Liver (tissue), 9 donors: Measurements from ENCODE around the gene ACADS. TPM values are rescaled to one million over a fixed set of nuclear protein-coding genes. Genes with fewer than 3 reads are reported as not detected.

Experiments
- DNase-seq: peaks from one replicate; pipeline ENCODE4 v3.0.0-alpha.2; 2017; ENCODE audit warnings: low spot score
- H3K27ac ChIP-seq, 2 donors: one replicate each; pipeline ENCODE4 v1.7.0; 2013; ENCODE audit warnings: inconsistent platforms in 2 of 2, low read length in 2 of 2, control low read depth in 1 of 2, low read depth in 1 of 2, mild to moderate bottlenecking in 1 of 2
- H3K27me3 ChIP-seq, 4 donors: one replicate each; pipeline versions ENCODE4 v1.6.1 to v1.7.0; 2013; ENCODE audit warnings: low read length in 3 of 4, inconsistent platforms in 1 of 4, mild to moderate bottlenecking in 1 of 4, moderate library complexity in 1 of 4; ENCODE audit not compliant: control insufficient read depth in 4 of 4, insufficient read depth in 4 of 4
- H3K36me3 ChIP-seq, 4 donors: one replicate each; pipeline versions ENCODE4 v1.6.1 to v1.7.0; 2013; ENCODE audit warnings: low read length in 3 of 4, mild to moderate bottlenecking in 3 of 4, low read depth in 1 of 4, moderate library complexity in 1 of 4; ENCODE audit not compliant: control insufficient read depth in 4 of 4, insufficient read depth in 3 of 4
- H3K4me1 ChIP-seq, 4 donors: one replicate each; pipeline versions ENCODE4 v1.6.1 to v1.7.0; 2013; ENCODE audit warnings: low read length in 3 of 4, mild to moderate bottlenecking in 3 of 4, moderate library complexity in 1 of 4; ENCODE audit not compliant: control insufficient read depth in 4 of 4, insufficient read depth in 4 of 4
- H3K4me3 ChIP-seq, 3 donors: one replicate each; pipeline versions ENCODE4 v1.6.1 to v1.7.0; 2013; ENCODE audit warnings: low read length in 3 of 3, control low read depth in 1 of 3, low read depth in 1 of 3, mild to moderate bottlenecking in 1 of 3
- H3K9ac ChIP-seq, 2 donors: one replicate each; pipeline ENCODE4 v1.7.0; 2013; ENCODE audit warnings: low read length in 2 of 2, mild to moderate bottlenecking in 2 of 2, moderate library complexity in 2 of 2, control low read depth in 1 of 2, low read depth in 1 of 2
- H3K9me3 ChIP-seq, 4 donors: one replicate each; pipeline versions ENCODE4 v1.6.1 to v1.7.0; 2013; ENCODE audit warnings: low read length in 3 of 4; ENCODE audit not compliant: control insufficient read depth in 4 of 4
- ATF3 ChIP-seq: IDR thresholded peaks from 2 replicates; pipeline ENCODE4 v1.6.1; 2016; ENCODE audit warnings: antibody characterized with exemption
- EGR1 ChIP-seq, 2 donors: IDR thresholded peaks; 2 replicates each; pipeline ENCODE4 v1.6.1; 2016 to 2018; ENCODE audit warnings: antibody characterized with exemption in 2 of 2, low read depth in 2 of 2
- FOXA1 ChIP-seq: IDR thresholded peaks from 2 replicates; pipeline ENCODE4 v1.6.1; 2016; ENCODE audit warnings: antibody characterized with exemption
- FOXA2 ChIP-seq: IDR thresholded peaks from 2 replicates; pipeline ENCODE4 v1.6.1; 2016; ENCODE audit warnings: antibody characterized with exemption
- GABPA ChIP-seq, 2 donors: IDR thresholded peaks in 1 of 2; conservative IDR thresholded peaks in 1 of 2; 2 replicates each; pipeline ENCODE4 v1.6.1; 2016; ENCODE audit warnings: antibody characterized with exemption in 2 of 2, mild to moderate bottlenecking in 1 of 2, moderate library complexity in 1 of 2
- HNF4A ChIP-seq, 2 donors: conservative IDR thresholded peaks; 2 replicates each; pipeline ENCODE4 v1.6.1; 2016; ENCODE audit warnings: antibody characterized with exemption in 2 of 2, mild to moderate bottlenecking in 2 of 2
- HNF4G ChIP-seq: IDR thresholded peaks from 2 replicates; pipeline ENCODE4 v1.6.1; 2016; ENCODE audit warnings: antibody characterized with exemption
- MAX ChIP-seq: IDR thresholded peaks from 2 replicates; pipeline ENCODE4 v1.6.1; 2016; ENCODE audit warnings: antibody characterized with exemption
- NR2F2 ChIP-seq: IDR thresholded peaks from 2 replicates; pipeline ENCODE4 v1.6.1; 2016; ENCODE audit warnings: antibody characterized with exemption
- REST ChIP-seq: IDR thresholded peaks from 2 replicates; pipeline ENCODE4 v1.6.1; 2016; ENCODE audit warnings: antibody characterized with exemption, mild to moderate bottlenecking
- RXRA ChIP-seq, 2 donors: IDR thresholded peaks; 2 replicates each; pipeline ENCODE4 v1.6.1; 2017 to 2018; ENCODE audit warnings: antibody characterized with exemption in 2 of 2, mild to moderate bottlenecking in 1 of 2
- SP1 ChIP-seq: IDR thresholded peaks from 2 replicates; pipeline ENCODE4 v1.6.1; 2018; ENCODE audit warnings: antibody characterized with exemption, mild to moderate bottlenecking
- TAF1 ChIP-seq: conservative IDR thresholded peaks from 2 replicates; pipeline ENCODE4 v1.6.1; 2016; ENCODE audit warnings: antibody characterized with exemption, mild to moderate bottlenecking
- YY1 ChIP-seq: IDR thresholded peaks from 2 replicates; pipeline ENCODE4 v1.6.1; 2016; ENCODE audit warnings: antibody characterized with exemption, mild to moderate bottlenecking
- ZBTB33 ChIP-seq: IDR thresholded peaks from 2 replicates; pipeline ENCODE4 v1.6.1; 2016; ENCODE audit warnings: antibody characterized with exemption
- WGBS: extraction: QIAGEN DNeasy Blood & Tissue Kit; methylation state at CpG from one replicate; pipeline ENCODE4 v1.1.7; 2013; 5-methylcytosine and 5-hydroxymethylcytosine counted together
- polyA plus RNA-seq, 2 donors: library from polyadenylated mRNA; stranded (reverse) in 1 of 2; unstranded in 1 of 2; fragments of 200-250 nt in 1 of 2; fragments of >200 nt in 1 of 2; fragmentation: Nextera tagmentation in 1 of 2; extraction: Ambion mirVana in 1 of 2; gene quantifications; one replicate each; pipeline versions ENCODE4 v1.2.1 to v1.2.3, GENCODE V29; 2013 to 2015
- total RNA-seq, 2 donors: library from RNA; depleted of rRNA; stranded (reverse); fragments of >200 nt; gene quantifications; one replicate each; pipeline ENCODE4 v1.2.3, GENCODE V29; 2014
- donor health status: healthy.
- donor health status: healthy.
- donor health status: healthy.
- donor health status: healthy.
- donor health status: healthy.

The ACADS gene
- total and polyA plus RNA-seq, 4 donors = 54.2 to 162 (median 127) TPM

GRCh38 chr12:120734210-120734609 lies 8.6 kb downstream of the ACADS start:
- no peaks in the 10 kb centered on the region for H3K9me3 ChIP-seq
- no peak overlapping the region for H3K27ac ChIP-seq
- TF ChIP-seq FOXA1 = no peak
- no peak for TF ChIP-seq ATF3
- no peak for TF ChIP-seq SP1
- TF ChIP-seq HNF4G = no peak
- no peak for TF ChIP-seq FOXA2
- TF ChIP-seq MAX = no peak
- no peak for TF ChIP-seq ZBTB33
- TF ChIP-seq HNF4A (conservative IDR thresholded peaks at IDR 0.05) = no peak
- TF ChIP-seq TAF1 = no peak
- no peak for TF ChIP-seq RXRA (IDR thresholded peaks at IDR 0.05)
- no peak for TF ChIP-seq NR2F2
- TF ChIP-seq GABPA (IDR thresholded peaks at IDR 0.05 in 1 of 2, conservative IDR thresholded peaks at IDR 0.05 in 1 of 2) = no peak
- no peak for TF ChIP-seq YY1
- H3K9ac ChIP-seq = no peak overlapping the region
- peaks cover 11 to 29% (median 15%) of the 10 kb centered on the region in 4 donors for H3K36me3 ChIP-seq
- no peak for DNase-seq
- WGBS = 96% methylated on average over 10 of the region's 10 CpGs
- H3K4me1 ChIP-seq = peaks cover 0 to 20% (median 5%) of the 10 kb centered on the region in 4 donors
- no peaks in the 10 kb centered on the region for H3K27me3 ChIP-seq
- H3K4me3 ChIP-seq = no peak overlapping the region

GRCh38 chr12:120735181-120735580 lies 9.6 kb downstream of the ACADS start:
- no peaks in the 10 kb centered on the region for H3K9me3 ChIP-seq
- no peaks in the 10 kb centered on the region for H3K27me3 ChIP-seq
- H3K27ac ChIP-seq = no peak overlapping the region
- WGBS = 85% methylated on average over 3 of the region's 3 CpGs
- peaks cover 0 to 23% (median 8%) of the 10 kb centered on the region in 4 donors for H3K4me1 ChIP-seq
- H3K4me3 ChIP-seq = no peak overlapping the region
- no peak overlapping the region for H3K9ac ChIP-seq
- TF ChIP-seq RXRA (IDR thresholded peaks at IDR 0.05) = no peak
- peaks cover 7 to 24% (median 13%) of the 10 kb centered on the region in 4 donors for H3K36me3 ChIP-seq
- DNase-seq = no peak

- no peak for DNase-seq
- 96% methylated on average over 38 of the region's 38 CpGs for WGBS
- no peak overlapping the region for H3K4me3 ChIP-seq
- H3K27ac ChIP-seq = no peak overlapping the region
- no peaks in the 10 kb centered on the region for H3K9me3 ChIP-seq
- no peak overlapping the region for H3K9ac ChIP-seq
- no peaks in the 10 kb centered on the region for H3K27me3 ChIP-seq
- peaks cover 0 to 18% (median 9%) of the 10 kb centered on the region in 4 donors for H3K36me3 ChIP-seq
- no peak for TF ChIP-seq EGR1 (IDR thresholded peaks at IDR 0.05; ENCODE audit: low read depth in 2 of 2)
- no peak for TF ChIP-seq HNF4A (conservative IDR thresholded peaks at IDR 0.05)
- TF ChIP-seq MAX = no peak
- no peak for TF ChIP-seq ATF3
- TF ChIP-seq FOXA1 = no peak
- TF ChIP-seq SP1 = no peak
- TF ChIP-seq HNF4G = no peak
- TF ChIP-seq FOXA2 = no peak
- no peak for TF ChIP-seq ZBTB33
- no peak for TF ChIP-seq REST
- peaks cover under 1 to 38% (median 21%) of the 10 kb centered on the region in 4 donors for H3K4me1 ChIP-seq
These were observed 11.0 kb downstream of the ACADS start for GRCh38 chr12:120736404-120737331.
